ENCODE results near the gene TRIM24.
"Not testable (repeated sequence)": the region's sequence is repeated elsewhere in the genome, so short reads cannot be mapped to it uniquely, and the experiment has no call there.

TRIM24 gene

GRCh38 chr7:138499340-138499739 is 39.3 kb downstream of the TRIM24 start:
- DNase-seq = no peak

- not testable (repeated sequence) for DNase-seq
Observed at GRCh38 chr7:138500303-138500702, 40.2 kb downstream of the TRIM24 start.

DNA sequence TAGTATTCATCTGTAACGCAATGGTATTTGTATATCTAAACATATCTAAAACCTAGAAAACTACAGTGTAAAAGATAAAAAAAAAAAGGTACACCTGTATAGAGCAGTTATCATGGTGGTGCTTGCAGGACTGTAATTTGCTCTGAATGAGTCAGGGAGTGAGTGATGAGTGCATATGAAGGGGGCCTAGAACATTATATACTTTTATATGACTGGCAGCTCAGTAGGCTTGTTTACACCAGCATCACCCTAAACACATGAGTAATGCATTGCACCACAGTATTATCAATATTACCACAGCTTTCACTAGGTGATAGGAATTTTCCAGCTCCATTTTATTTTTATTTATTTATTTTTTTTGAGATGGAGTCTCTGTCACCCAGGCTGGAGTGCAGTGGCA is 40.8 kb downstream of the TRIM24 start:
- no peak for DNase-seq

GRCh38 chr7:138502023-138502767 is 42.1 kb downstream of the TRIM24 start:
- DNase-seq = no peak

DNA sequence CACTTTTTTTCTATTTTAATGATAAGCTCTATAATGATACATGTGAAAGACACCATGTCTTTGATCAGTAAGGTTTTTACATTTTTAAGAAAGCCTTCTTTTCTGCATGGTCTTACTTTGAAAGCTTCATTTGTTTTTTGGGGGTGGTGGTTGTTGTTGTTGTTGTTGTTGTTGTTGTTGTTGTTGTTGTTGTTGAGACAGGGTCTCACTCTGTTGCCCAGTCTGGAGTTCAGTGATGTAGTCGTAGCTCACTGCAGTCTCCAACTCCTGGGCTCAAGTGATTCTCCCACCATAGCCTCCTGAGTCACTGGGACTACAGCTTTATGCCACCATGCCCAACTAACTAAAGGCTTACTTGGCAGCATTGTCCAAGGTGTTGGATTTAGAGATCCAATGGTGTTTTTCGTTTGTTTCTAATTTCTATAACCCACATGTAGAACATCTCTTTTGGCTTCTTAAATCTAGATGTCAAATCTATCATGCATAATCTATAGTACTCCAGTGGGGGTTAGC is 45.4 kb downstream of the TRIM24 start:
- no peak for DNase-seq

- DNase-seq = no peak
Observed at GRCh38 chr7:138506764-138507163, 46.7 kb downstream of the TRIM24 start.

DNA sequence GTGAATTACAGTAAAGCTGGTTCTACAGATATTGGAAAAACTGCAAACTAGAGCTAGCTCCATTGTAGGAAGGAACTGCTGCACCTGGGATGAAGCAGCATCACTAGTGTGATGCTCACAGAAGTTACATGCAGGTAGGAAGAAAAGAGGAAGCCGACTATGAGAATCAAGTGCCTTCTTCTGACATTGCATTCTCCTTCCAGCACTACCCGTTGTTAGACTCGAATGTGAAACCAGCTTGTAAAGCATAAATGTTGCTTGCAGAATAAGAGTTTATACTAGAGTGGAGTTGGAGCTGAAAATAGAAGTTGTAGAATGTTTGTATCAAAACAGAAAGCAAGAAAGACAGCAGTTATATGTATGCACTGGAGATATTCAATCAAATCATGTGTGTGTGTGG is 49.9 kb downstream of the TRIM24 start:
- no peak for DNase-seq

GRCh38 chr7:138512092-138512858 is 52.2 kb downstream of the TRIM24 start:
- DNase-seq = no peak

GRCh38 chr7:138512885-138513284 is 52.8 kb downstream of the TRIM24 start:
- DNase-seq = no peak

GRCh38 chr7:138513344-138513871 is 53.3 kb downstream of the TRIM24 start:
- no peak for DNase-seq

DNA sequence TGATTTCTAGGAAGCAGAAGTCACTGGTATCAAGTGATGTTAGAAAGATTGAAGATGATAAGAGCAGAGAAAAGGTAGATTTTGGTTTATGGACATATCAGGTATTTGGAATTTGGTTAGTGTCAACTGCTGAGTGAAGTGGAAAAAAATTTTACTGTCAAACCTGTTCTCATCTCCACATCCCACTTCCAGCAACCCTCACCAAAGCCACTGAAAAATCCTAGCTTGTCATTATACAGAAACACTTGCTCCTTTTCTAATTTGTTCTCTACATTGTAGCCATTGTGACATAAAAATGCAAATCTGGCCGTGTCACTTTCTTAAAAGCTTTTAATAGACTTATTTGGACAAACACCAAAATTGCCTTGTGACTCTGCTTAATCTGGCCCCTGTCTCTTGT is 54.0 kb downstream of the TRIM24 start:
- DNase-seq = no peak

- peak; percentile 48 for DNase-seq
Observed at GRCh38 chr7:138515001-138515528, 55.0 kb downstream of the TRIM24 start.

- DNase-seq = no peak
Observed at GRCh38 chr7:138519061-138519798, 59.2 kb downstream of the TRIM24 start.

- no peak for DNase-seq
Observed at GRCh38 chr7:138520742-138521141, 60.7 kb downstream of the TRIM24 start.

- DNase-seq = no peak
Observed at GRCh38 chr7:138521837-138522461, 61.9 kb downstream of the TRIM24 start.

- no peak for DNase-seq
Observed at GRCh38 chr7:138524259-138524658, 64.2 kb downstream of the TRIM24 start.

DNA sequence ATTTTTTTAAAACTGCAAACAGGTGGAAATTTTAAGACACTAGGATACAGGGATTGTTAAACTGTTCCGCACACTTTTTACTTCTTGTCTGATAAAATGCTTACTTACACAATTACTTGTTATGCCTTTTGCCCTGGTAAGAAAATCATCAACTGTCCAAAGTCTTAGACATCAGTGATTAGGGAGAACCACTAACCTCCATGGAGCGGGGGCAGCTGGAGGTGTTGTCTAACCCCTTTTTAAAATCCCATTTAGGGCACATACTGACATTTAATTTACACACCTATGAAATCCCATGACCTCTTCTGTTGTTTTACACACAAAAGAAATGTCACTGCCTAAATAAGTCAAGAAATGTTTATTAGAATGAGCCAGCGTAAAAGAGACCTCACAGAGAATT is 65.7 kb downstream of the TRIM24 start:
- DNase-seq = no peak

GRCh38 chr7:138527746-138528223 is 67.7 kb downstream of the TRIM24 start:
- DNase-seq = peak; percentile 90

- DNase-seq = not testable (repeated sequence)
Observed at GRCh38 chr7:138536833-138537232, 76.8 kb downstream of the TRIM24 start.

- DNase-seq = no peak
Observed at GRCh38 chr7:138538518-138538917, 78.5 kb downstream of the TRIM24 start.

DNA sequence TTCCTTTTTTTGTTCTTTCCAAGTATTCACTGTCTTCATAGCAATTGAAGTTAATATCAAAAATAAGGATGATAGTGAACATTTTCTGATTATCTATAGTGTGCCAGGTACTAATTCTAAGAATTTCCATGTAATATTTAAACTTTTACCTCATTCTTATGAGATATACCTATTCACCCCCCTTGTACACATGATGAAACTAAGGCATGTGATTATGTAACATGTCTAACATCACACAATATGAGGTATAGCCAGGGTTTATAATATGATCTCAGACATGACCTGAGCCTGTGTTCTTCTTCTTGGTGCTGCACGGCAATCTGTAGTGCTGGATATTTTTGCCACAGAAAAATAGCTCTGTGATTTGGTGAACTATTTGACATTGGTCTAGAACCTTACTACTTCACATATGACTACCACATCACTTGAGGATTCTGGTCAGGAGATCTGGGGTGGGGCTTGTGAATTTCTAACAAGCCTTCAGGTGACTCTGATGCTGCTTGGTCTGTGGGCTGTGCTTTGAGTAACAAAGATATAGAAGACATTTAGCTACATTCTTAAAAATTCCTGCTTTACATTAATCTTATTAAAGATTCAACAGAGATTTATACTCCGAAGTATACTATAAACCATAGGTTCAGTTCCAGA is 79.1 kb downstream of the TRIM24 start:
- DNase-seq = no peak

DNA sequence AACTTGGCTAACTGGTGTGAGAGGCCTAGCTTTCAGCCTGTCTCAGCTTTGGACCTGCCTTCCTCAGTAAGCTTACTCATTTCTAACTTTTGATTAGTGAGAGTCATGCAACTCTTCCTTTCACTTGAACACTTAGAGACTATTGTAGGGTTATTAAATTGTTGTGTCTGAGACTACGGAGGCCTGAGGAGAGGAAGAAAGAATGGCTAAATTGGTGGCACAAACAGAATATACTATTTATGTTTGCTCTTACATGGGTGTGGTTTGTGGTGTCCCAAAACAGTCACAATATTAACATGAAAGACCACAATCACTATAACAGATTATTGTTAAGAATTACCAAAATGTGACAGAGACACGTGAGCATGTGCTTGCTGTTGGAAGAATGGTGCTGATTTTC is 82.1 kb downstream of the TRIM24 start:
- no peak for DNase-seq
